ENCODE results near the gene ACTA2.

The ACTA2 gene

DNA sequence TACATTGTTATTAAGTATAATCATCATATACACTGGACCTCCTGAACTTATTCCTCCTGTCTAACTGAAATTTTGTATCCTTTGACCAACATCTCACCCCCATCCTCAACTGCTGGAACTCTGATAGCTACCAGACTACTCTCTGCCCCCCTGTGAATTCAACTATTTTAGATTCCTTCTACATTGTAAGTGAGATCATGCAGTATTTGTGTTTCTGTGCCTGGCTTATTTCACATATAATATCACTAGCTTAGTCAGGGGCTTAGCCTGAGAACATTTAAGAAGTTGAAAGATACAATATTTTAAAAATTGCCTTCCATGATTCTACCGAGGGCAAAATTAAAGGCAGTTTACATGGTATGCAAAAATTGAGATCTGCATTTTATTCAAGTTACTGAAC, 45.7 kb downstream of the ACTA2 start:
- TF ChIP-seq, protein P1, sequence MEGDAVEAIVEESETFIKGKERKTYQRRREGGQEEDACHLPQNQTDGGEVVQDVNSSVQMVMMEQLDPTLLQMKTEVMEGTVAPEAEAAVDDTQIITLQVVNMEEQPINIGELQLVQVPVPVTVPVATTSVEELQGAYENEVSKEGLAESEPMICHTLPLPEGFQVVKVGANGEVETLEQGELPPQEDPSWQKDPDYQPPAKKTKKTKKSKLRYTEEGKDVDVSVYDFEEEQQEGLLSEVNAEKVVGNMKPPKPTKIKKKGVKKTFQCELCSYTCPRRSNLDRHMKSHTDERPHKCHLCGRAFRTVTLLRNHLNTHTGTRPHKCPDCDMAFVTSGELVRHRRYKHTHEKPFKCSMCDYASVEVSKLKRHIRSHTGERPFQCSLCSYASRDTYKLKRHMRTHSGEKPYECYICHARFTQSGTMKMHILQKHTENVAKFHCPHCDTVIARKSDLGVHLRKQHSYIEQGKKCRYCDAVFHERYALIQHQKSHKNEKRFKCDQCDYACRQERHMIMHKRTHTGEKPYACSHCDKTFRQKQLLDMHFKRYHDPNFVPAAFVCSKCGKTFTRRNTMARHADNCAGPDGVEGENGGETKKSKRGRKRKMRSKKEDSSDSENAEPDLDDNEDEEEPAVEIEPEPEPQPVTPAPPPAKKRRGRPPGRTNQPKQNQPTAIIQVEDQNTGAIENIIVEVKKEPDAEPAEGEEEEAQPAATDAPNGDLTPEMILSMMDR (IDR thresholded peaks at IDR 0.05; ENCODE audit: low read depth, low read length): no peak
- no peak overlapping the region for H3K4me3 ChIP-seq (ENCODE audit: low read depth, low read length)

DNA sequence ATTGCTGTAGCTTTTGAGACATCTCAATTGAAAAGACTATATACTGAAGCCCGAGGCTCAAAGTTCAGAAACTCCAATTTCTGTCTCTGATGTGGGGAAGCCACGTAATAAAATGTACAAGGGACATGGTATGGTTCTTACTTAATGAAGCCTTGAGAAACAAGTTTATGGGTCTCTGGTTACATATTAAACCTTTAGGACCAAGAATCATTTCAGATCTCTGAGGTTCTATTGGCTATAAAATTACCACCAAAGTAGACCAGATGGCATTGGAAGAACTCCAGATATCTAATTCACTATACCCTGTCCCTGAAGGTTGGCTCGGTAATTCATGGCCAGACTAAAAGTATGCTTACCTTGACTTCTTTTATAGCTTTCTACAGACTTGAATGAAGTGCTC, 48.9 kb downstream of the ACTA2 start:
- TF ChIP-seq, protein P1 (IDR thresholded peaks at IDR 0.05; ENCODE audit: low read depth, low read length): no peak
- H3K4me3 ChIP-seq (ENCODE audit: low read depth, low read length): no peak overlapping the region

DNA sequence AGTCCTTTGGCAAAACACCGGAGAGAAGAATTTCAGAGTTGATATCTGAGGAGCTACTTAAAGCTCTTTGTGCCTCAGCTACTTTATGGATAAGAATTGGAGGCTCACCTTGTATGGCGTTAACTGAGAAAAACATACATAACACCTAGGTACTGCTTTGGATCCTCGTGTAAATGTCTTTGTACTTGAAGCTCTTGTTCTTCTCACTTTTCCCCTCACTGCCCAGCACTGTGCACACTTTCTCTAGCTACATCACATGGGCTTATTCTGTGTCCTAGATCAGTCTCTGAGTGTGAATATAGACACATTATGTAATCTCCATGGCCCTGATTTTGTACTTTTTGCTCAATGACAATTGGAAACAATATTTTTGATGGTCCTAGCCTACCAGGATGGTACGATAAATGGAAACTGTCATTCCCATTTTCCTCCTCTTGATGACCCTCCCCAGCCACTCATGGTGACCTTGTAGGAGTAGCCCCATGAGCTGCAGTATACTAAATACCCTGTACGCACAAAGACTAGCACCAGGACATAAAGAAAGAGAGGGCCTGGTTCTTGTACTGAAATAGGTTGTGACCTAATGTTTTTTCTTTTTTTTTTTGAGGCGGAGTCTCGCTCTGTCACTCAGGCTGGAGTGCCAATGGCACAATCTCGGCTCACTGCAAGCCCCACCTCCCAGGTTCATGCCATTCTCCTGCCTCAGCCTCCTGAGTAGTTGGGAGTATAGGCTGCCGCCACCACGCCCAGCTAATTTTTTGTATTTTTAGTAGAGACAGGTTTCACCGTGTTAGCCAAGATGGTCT, 50.4 kb downstream of the ACTA2 start:
- TF ChIP-seq, protein P1 (IDR thresholded peaks at IDR 0.05; ENCODE audit: low read depth, low read length): no peak
- no peak overlapping the region for H3K4me3 ChIP-seq (ENCODE audit: low read depth, low read length)

DNA sequence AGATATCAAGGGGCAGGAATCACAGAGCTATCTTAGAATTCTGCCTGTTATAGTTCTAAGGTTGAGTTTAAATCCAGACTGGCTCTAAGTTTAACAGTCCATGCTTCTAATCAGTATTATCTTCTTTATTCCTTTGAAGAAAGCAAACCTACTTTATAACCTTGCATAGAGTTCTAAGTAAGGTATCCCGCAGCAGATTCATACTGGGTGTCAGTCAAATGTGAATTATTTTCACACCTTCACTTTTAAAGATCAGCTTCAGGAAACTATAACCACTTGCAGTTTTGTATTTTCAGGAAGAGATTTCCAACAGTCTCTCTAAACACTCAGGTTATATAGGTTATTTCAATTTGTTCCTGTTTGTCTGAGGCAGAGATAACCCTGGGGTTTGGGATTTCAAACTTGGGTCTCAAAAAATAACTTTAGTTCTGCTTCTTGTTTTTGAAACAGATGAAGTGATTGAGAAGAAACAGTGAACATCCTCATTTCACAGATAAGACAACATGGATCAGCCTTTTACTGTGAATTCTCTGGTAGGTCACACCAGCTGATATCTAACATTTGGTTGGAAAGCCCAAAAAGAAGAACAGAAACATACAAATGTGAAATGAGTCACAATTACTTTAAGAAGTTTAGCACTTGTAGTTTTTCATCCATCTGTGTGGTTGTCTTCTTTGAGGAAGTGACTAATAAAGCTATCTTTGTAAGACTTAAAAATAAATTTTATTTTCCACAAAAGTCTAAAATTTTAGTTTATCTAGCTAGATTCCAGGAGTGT, 51.2 kb downstream of the ACTA2 start:
- H3K4me3 ChIP-seq (ENCODE audit: low read depth, low read length): no peak overlapping the region
- TF ChIP-seq, protein P1 (IDR thresholded peaks at IDR 0.05; ENCODE audit: low read depth, low read length): no peak

DNA sequence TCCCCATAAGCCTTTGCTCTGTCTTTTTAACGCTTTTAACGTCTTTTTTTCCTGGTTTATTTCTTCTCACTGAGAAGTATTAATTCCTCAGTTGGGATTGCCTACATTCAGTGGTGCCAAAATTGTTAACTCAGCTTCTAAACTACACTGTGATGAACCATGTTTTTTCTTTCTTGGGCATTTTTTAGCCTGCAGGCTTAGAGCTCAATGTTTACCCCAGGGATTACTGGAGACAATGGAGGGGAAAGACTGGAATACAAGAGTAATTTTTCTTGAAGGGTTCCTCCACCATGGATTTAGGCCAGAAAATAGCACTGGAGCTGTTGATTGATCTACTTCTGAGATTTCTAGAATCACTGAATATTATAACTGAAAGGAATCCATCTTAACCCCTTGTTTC, 52.7 kb downstream of the ACTA2 start:
- no peak overlapping the region for H3K4me3 ChIP-seq (ENCODE audit: low read depth, low read length)
- TF ChIP-seq, protein P1 (IDR thresholded peaks at IDR 0.05; ENCODE audit: low read depth, low read length): no peak

DNA sequence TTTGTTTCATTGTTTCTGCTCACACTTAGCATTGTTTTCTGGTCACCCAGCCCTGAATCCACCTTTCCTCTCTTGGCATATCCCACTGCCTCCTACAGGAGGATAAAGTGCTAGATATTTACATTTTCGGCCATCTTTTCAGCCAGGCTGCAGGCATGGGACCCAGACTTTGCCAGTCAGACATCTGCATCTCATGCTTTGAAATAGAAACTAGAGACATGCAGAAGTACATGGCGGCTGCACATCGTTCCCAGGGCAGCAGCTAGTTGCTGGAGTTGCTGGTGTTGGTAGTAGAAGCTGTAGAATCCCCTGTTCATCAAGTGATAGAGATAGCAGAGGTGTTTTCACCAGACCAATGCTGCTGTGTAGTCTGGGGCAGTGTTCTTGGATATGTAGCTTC, 53.8 kb downstream of the ACTA2 start:
- TF ChIP-seq, protein P1 (IDR thresholded peaks at IDR 0.05; ENCODE audit: low read depth, low read length): no peak
- H3K4me3 ChIP-seq (ENCODE audit: low read depth, low read length): no peak overlapping the region
